K562 (cell line): Measurements from ENCODE around the gene RAP1A. TPM values are rescaled to one million over a fixed set of nuclear protein-coding genes. Genes with fewer than 3 reads are reported as not detected.

Experiments
- BRD4 ChIP-seq: fragments of 200-600 bp; sonication (generic); IDR thresholded peaks from 2 replicates; pipeline ENCODE4 v1.6.1; 2017; ENCODE audit warnings: inconsistent platforms
- DPF2 ChIP-seq: fragments of 450-650 bp; IDR thresholded peaks from 2 replicates; pipeline ENCODE4 v1.6.1; 2016
- ESRRB ChIP-seq: fragments of 250-450 bp; sonication (Bioruptor Pico); IDR thresholded peaks from 2 replicates; pipeline ENCODE4 v1.5.0; 2020; ENCODE audit warnings: mild to moderate bottlenecking, moderate library complexity, borderline replicate concordance
- GABPB1 ChIP-seq: sonication (generic); formaldehyde crosslinking; IDR thresholded peaks from 2 replicates; pipeline ENCODE4 v1.8.0; 2022; ENCODE audit warnings: mild to moderate bottlenecking, missing genetic modification reagents
- HDAC1 ChIP-seq, 2 experiments: fragments of 450-650 bp; IDR thresholded peaks; 2 replicates each; pipeline ENCODE4 v1.6.1; 2016 to 2017; ENCODE audit warnings: inconsistent platforms in 1 of 2, mild to moderate bottlenecking in 1 of 2, moderate library complexity in 1 of 2
- HDAC2 ChIP-seq: fragments of 450-650 bp; IDR thresholded peaks from 2 replicates; pipeline ENCODE4 v1.6.1; 2016; ENCODE audit warnings: mild to moderate bottlenecking
- HMGN3 ChIP-seq: IDR thresholded peaks from 2 replicates; pipeline ENCODE4 v1.6.1; 2011; ENCODE audit warnings: borderline replicate concordance, low read depth, mild to moderate bottlenecking, mixed read lengths, low read length; ENCODE audit not compliant: insufficient read length; ENCODE audit errors: extremely low read depth
- MYBL2 ChIP-seq, 2 experiments: fragments of 450-650 bp in 1 of 2; sonication (generic) in 1 of 2; formaldehyde crosslinking in 1 of 2; IDR thresholded peaks; 2 replicates each; pipeline versions ENCODE4 v1.6.1 to v1.8.1; 2017 to 2022; ENCODE audit warnings: borderline replicate concordance in 1 of 2, inconsistent platforms in 1 of 2, low read depth in 1 of 2, mild to moderate bottlenecking in 1 of 2, missing genetic modification reagents in 1 of 2, moderate library complexity in 1 of 2
- NFIX ChIP-seq: fragments of 250-450 bp; sonication (Bioruptor Pico); IDR thresholded peaks from 2 replicates; pipeline ENCODE4 v1.4.0; 2020; ENCODE audit warnings: low read depth, mild to moderate bottlenecking, moderate library complexity
- NR1H2 ChIP-seq: sonication (generic); formaldehyde crosslinking; IDR thresholded peaks from 2 replicates; pipeline ENCODE4 v1.4.0; 2020; ENCODE audit warnings: mild to moderate bottlenecking, missing genetic modification reagents
- PHF8 ChIP-seq: fragments of 200-600 bp; sonication (generic); IDR thresholded peaks from 2 replicates; pipeline ENCODE4 v1.6.1; 2012; ENCODE audit warnings: mixed run types, mild to moderate bottlenecking, inconsistent platforms, low read length, moderate library complexity, borderline replicate concordance
- PRPF4 ChIP-seq: fragments of 200-400 bp; formaldehyde crosslinking; IDR thresholded peaks from one replicate; pipeline ENCODE4 v1.6.1; 2017; ENCODE audit warnings: low read length, low read depth, mild to moderate bottlenecking; ENCODE audit not compliant: insufficient read depth, poor library complexity, severe bottlenecking
- RBM25 ChIP-seq: fragments of 200-400 bp; formaldehyde crosslinking; IDR thresholded peaks from 2 replicates; pipeline ENCODE4 v1.6.1; 2018; ENCODE audit warnings: low read length, low read depth, moderate library complexity; ENCODE audit not compliant: severe bottlenecking
- SAP30 ChIP-seq: fragments of 200-600 bp; sonication (generic); IDR thresholded peaks from 2 replicates; pipeline ENCODE4 v1.6.1; 2012; ENCODE audit warnings: borderline replicate concordance, low read depth, mild to moderate bottlenecking, moderate library complexity, low read length, control low read depth, inconsistent platforms; ENCODE audit not compliant: insufficient read depth, poor library complexity, severe bottlenecking
- XRCC5 ChIP-seq: fragments of 200-400 bp; formaldehyde crosslinking; IDR thresholded peaks from 2 replicates; pipeline ENCODE4 v1.6.1; 2017; ENCODE audit warnings: low read depth, mild to moderate bottlenecking, low read length
- ZBTB8A ChIP-seq: fragments of 450-650 bp; IDR thresholded peaks from 2 replicates; pipeline ENCODE4 v1.6.1; 2018; ENCODE audit warnings: mild to moderate bottlenecking, moderate library complexity; ENCODE audit not compliant: partially characterized antibody
- ZNF184 ChIP-seq: sonication (generic); formaldehyde crosslinking; IDR thresholded peaks from 2 replicates; pipeline ENCODE4 v1.5.0; 2020; ENCODE audit warnings: missing genetic modification reagents
- ZNF24 ChIP-seq: fragments of 450-650 bp; IDR thresholded peaks from 2 replicates; pipeline ENCODE4 v1.6.1; 2016
- ZNF316 ChIP-seq: fragments of 450-650 bp; IDR thresholded peaks from 2 replicates; pipeline ENCODE4 v1.6.1; 2016
- ZNF551 ChIP-seq: fragments of 250-450 bp; sonication (Bioruptor Pico); IDR thresholded peaks from 2 replicates; pipeline ENCODE4 v1.5.0; 2021; ENCODE audit warnings: mild to moderate bottlenecking, moderate library complexity
- polyA plus RNA-seq, 8 experiments: library from polyadenylated mRNA; depleted of rRNA in 4 of 8; stranded (reverse) in 5 of 8; unstranded in 3 of 8; fragments of >200 nt; fragmentation: Nextera tagmentation in 2 of 8; fragmentation: Illumina TruSeq in 1 of 8; extraction: Ambion mirVana in 2 of 8; extraction: Trizol in 1 of 8; gene quantifications; 2 replicates each; pipeline versions ENCODE4 v1.2.1 to v1.2.3, GENCODE V29; 2011 to 2014; ENCODE audit warnings: inconsistent platforms in 1 of 8, missing spikeins in 1 of 8
- total RNA-seq, 7 experiments: library from RNA; depleted of rRNA in 6 of 7; stranded (reverse); fragments of >200 nt in 6 of 7; fragmentation: Illumina TruSeq in 2 of 7; extraction: Trizol in 2 of 7; gene quantifications; 2 replicates each; pipeline versions ENCODE4 v1.2.1 to v1.2.3, GENCODE V29; 2011 to 2021; ENCODE audit warnings: low replicate concordance in 1 of 7
- TF ChIP-seq, protein P1 (sequence below): fragments of 250-450 bp; sonication (Bioruptor Pico); IDR thresholded peaks from 2 replicates; pipeline ENCODE4 v1.4.0; 2020

Gene RAP1A
- total and polyA plus RNA-seq, 9 of the 15 experiments (the other 6 are each of a cell fraction or from before 2014, with no cell fraction given): 13.4 to 86.2 (median 32.5) TPM

DNA sequence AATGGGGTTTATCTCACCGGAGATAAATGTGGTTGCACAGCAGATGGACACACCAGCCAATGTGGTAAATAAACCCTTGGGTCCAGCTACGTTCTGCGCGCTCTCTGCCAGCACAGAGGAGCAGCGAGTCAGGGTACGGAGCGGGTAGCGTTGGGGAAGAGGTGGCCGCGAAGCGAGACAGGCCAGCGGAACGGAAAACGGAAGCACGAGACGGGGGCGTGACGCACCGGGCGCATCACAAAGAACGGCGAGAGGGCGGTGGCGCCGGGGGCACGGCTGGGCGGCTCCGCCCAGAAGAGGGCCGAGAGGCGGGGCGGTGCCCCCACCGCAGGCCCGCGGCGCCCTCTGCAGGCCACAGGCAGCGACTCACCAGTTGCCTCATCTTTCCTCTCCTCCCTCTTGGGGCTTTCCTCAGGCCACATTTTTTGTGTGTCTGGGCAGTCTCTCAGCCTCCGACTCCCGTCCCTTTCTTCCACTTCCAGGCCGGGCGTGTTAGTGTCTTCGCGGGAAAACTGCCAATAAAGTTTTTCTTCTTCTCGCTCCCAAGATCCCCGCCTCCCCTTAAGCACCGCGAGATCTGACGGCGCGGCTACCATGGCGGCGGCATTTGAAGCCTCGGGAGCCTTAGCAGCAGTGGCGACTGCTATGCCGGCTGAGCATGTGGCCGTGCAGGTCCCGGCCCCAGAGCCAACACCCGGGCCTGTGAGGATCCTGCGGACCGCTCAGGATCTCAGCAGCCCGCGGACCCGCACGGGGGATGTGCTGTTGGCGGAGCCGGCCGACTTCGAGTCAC, 135.9 kb downstream of the RAP1A start, which contains the start of gene DDX20 (continued):
- no peak for TF ChIP-seq MYBL2 (IDR thresholded peaks at IDR 0.05; ENCODE audit: low read depth)
- TF ChIP-seq MYBL2 (CRISPR knock-in tag; IDR thresholded peaks at IDR 0.05; ENCODE audit: borderline replicate concordance): 0 out of 2 replicates have a peak, but pooled peaks have one; percentile 45
- TF ChIP-seq HMGN3: peak; percentile 90
- TF ChIP-seq DPF2: peak; percentile 75; the same call in 1 of the 2 replicates
- TF ChIP-seq PRPF4: no peak
- no peak for TF ChIP-seq ZBTB8A
- peak; percentile 93 for TF ChIP-seq SAP30
- TF ChIP-seq HDAC1 (IDR thresholded peaks at IDR 0.05): peak in 1 of 2 experiments; percentile 88; a peak in 2 of 4 replicates
- TF ChIP-seq ZNF184 (CRISPR knock-in tag): no peak
- TF ChIP-seq ESRRB (CRISPR knock-in tag): no peak
- TF ChIP-seq ZNF24: peak; percentile 10; the same call in 1 of the 2 replicates
- peak; percentile 94 for TF ChIP-seq PHF8
- peak; percentile 6 for TF ChIP-seq RBM25
- peak; percentile 98 for TF ChIP-seq XRCC5
- TF ChIP-seq NR1H2 (CRISPR knock-in tag): no peak
- TF ChIP-seq GABPB1 (CRISPR knock-in tag): peak; percentile 91
- TF ChIP-seq, protein P1, sequence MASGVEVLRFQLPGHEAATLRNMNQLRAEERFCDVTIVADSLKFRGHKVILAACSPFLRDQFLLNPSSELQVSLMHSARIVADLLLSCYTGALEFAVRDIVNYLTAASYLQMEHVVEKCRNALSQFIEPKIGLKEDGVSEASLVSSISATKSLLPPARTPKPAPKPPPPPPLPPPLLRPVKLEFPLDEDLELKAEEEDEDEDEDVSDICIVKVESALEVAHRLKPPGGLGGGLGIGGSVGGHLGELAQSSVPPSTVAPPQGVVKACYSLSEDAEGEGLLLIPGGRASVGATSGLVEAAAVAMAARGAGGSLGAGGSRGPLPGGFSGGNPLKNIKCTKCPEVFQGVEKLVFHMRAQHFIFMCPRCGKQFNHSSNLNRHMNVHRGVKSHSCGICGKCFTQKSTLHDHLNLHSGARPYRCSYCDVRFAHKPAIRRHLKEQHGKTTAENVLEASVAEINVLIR (CRISPR knock-in tag): peak; percentile 72
- TF ChIP-seq ZNF551 (CRISPR knock-in tag): no peak
- TF ChIP-seq ZNF316: no peak; the same call in 1 of the 2 replicates
- TF ChIP-seq HDAC2: peak; percentile 87
- no peak for TF ChIP-seq BRD4
- 0 out of 2 replicates have a peak, but pooled peaks have one; percentile 2 for TF ChIP-seq NFIX
